T-helper 17 cell (primary cell): ENCODE results near the gene CLDND1. TPM values are rescaled to one million over a fixed set of nuclear protein-coding genes. Genes with fewer than 3 reads are reported as not detected.

ENCODE experiments used
- ATAC-seq: fragments of 150-1000 bp; cut with Tn5 transposase; 2 replicates; pipeline ENCODE4 v1.10.0; 2021; ENCODE audit warnings: mild to moderate bottlenecking, moderate library complexity
- DNase-seq, 3 donors: peaks; one replicate each; pipeline versions ENCODE4 v3.0.0 to v3.0.0-alpha.2; 2020 to 2021
- H3K9me3 ChIP-seq: one replicate; pipeline ENCODE4 v1.7.0; 2013; ENCODE audit warnings: low read length, mild to moderate bottlenecking; ENCODE audit not compliant: control insufficient read depth, poor library complexity, severe bottlenecking
- H3K27ac Mint-ChIP-seq: one replicate; pipeline ENCODE4 v1.8.0; 2022; ENCODE audit warnings: mild to moderate bottlenecking, moderate library complexity, mixed read lengths
- H3K27me3 Mint-ChIP-seq: one replicate; pipeline ENCODE4 v1.8.0; 2022; ENCODE audit warnings: mixed read lengths
- H3K36me3 Mint-ChIP-seq: one replicate; pipeline ENCODE4 v1.8.0; 2022; ENCODE audit warnings: low read depth, mixed read lengths
- H3K4me1 Mint-ChIP-seq: one replicate; pipeline ENCODE4 v1.8.0; 2022; ENCODE audit warnings: mild to moderate bottlenecking, mixed read lengths
- H3K4me3 Mint-ChIP-seq: one replicate; pipeline ENCODE4 v1.8.0; 2022; ENCODE audit warnings: mild to moderate bottlenecking, moderate library complexity, mixed read lengths
- total RNA-seq, 4 donors: library from RNA in 2 of 4; stranded (reverse) in 2 of 4; gene quantifications; one replicate each; pipeline ENCODE4 v1.2.3 and lab custom pipeline; 2022 to 2026

CLDND1 gene
- total RNA-seq, 2 donors from 2014 or later = 195 to 285 TPM

DNA sequence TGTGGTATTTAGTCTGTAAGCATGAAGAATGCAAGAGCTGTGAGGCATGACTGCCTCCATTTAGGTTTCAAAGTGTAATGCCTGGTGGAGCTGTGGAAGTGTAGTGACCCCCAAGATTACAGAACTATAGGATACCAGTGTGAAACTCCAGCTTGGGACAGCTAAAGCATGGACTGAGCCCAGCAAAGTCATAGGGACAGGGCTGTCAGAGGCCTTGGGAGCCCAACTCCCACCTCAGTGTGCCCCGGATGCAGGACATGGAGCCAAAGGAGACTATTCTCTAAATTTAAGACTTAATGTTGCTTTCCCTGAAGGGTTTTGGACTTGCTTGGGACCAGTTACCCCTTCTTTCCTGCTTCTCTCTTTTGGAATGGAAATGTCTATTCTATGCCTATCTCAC is 19.9 kb upstream of the CLDND1 start:
- H3K27me3 Mint-ChIP-seq = no peaks in the 10 kb centered on the region
- peaks cover 10% of the 10 kb centered on the region for H3K4me1 Mint-ChIP-seq
- no peaks in the 10 kb centered on the region for H3K9me3 ChIP-seq
- no peaks in the 10 kb centered on the region for H3K36me3 Mint-ChIP-seq
- DNase-seq (no peak), ATAC-seq (no peak)
- H3K27ac Mint-ChIP-seq = no peak overlapping the region
- no peak overlapping the region for H3K4me3 Mint-ChIP-seq

DNA sequence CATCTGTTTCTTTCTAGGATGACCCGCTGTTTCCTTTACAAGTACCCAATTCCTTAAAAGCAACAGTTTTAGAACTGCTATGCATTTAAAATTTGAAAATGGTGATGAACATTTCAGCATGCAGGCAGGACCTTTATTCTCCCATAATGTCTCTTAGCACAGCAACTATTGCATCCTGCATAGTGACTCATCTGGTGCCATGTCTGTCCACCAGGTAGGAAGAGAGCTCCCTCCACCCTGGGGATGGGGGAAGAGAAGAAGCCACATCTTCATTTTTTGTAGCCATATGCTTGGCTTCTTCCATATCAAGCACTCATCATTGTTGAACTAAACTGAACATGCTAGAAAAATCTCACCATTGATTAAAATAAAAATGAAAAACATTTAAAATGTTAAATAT is 19.0 kb upstream of the CLDND1 start:
- H3K27ac Mint-ChIP-seq = no peak overlapping the region

DNA sequence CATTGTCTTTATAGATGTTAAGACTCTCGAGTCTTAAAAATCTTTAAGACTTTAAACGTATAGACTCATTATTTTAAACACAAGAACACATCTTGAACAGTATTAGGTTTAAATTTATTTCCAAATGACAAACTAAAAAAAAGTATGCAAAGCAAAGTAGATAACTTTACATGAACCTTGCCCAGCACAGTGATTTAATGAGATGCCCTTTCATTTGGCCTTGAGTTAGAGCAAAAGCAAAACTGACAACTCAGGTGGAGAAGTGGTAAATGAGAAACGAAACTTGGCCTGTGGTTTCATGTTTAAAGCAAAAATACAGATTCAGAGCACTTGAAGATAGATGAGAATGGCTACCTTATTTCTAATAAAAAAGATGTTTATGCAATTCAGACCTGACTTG is 17.6 kb upstream of the CLDND1 start:
- peaks cover 4% of the 10 kb centered on the region for H3K4me1 Mint-ChIP-seq
- no peaks in the 10 kb centered on the region for H3K9me3 ChIP-seq
- DNase-seq = no peak
- H3K27ac Mint-ChIP-seq = peak overlapping the region; percentile 73
- H3K4me3 Mint-ChIP-seq = peak overlapping the region; percentile 53
- no peaks in the 10 kb centered on the region for H3K27me3 Mint-ChIP-seq
- no peaks in the 10 kb centered on the region for H3K36me3 Mint-ChIP-seq
- peak; percentile 59 for ATAC-seq

More for the DNA sequence above, 19.0 kb upstream of the CLDND1 start:
- H3K4me1 Mint-ChIP-seq = peaks cover 10% of the 10 kb centered on the region
- no peaks in the 10 kb centered on the region for H3K27me3 Mint-ChIP-seq
- H3K4me3 Mint-ChIP-seq = peak overlapping the region; percentile 47
- no peaks in the 10 kb centered on the region for H3K9me3 ChIP-seq
- ATAC-seq (no peak), DNase-seq (no peak)
- H3K36me3 Mint-ChIP-seq = no peaks in the 10 kb centered on the region

DNA sequence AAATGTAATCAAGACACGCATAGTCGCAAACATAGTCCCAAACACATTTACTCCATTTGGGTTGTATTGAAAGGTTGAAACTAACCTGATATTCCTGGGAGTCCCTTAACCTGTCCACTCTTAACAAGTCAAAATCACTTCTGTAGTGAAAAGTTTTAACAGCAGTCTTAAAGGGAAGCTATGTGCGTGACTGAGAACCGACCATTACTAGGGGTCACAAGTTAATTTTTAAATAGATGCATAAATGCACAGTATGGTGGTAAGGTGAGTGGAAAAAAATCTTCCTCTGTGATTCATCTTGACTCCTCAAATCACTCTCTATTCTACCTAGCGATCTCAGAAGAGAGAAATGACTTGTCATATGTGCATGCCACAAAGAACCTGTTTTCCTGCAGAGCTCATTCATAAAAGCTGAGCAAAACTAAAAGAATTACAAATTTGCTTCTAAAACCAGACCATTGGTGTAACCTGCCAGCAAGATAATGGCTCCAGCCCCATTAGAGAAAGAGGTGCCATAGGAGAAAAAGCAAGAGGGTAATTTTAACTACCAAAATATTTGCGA is 13.8 kb upstream of the CLDND1 start:
- H3K9me3 ChIP-seq = no peaks in the 10 kb centered on the region
- no peaks in the 10 kb centered on the region for H3K27me3 Mint-ChIP-seq
- peaks cover 11% of the 10 kb centered on the region for H3K4me1 Mint-ChIP-seq
- H3K36me3 Mint-ChIP-seq = no peaks in the 10 kb centered on the region
- no peak for DNase-seq
- peak; percentile 39 for ATAC-seq
- H3K27ac Mint-ChIP-seq = peak overlapping the region; percentile 27
- peak overlapping the region; percentile 75 for H3K4me3 Mint-ChIP-seq

DNA sequence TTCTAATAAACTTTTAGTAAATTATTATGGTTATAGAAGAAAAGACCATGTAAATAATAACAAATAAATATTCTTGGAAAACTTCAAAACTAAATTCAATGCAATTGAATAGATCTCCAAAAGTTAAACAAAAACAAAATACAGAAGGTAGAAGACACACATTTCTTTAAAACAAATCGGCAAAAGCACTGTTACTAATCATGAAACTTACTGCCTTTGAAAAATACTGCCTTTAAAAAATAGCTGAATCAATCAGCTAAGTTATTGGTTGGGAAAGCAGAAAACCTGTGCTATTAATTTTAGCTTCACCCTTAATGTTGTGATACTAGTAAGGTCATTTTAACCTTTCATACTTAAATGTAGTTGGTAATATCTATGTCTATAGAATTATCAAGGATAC is 12.0 kb upstream of the CLDND1 start:
- peaks cover 10% of the 10 kb centered on the region for H3K4me1 Mint-ChIP-seq
- ATAC-seq (no peak), DNase-seq (no peak)
- H3K9me3 ChIP-seq = no peaks in the 10 kb centered on the region
- H3K27me3 Mint-ChIP-seq = no peaks in the 10 kb centered on the region
- peak overlapping the region; percentile 80 for H3K27ac Mint-ChIP-seq
- no peak overlapping the region for H3K4me3 Mint-ChIP-seq
- H3K36me3 Mint-ChIP-seq = no peaks in the 10 kb centered on the region

DNA sequence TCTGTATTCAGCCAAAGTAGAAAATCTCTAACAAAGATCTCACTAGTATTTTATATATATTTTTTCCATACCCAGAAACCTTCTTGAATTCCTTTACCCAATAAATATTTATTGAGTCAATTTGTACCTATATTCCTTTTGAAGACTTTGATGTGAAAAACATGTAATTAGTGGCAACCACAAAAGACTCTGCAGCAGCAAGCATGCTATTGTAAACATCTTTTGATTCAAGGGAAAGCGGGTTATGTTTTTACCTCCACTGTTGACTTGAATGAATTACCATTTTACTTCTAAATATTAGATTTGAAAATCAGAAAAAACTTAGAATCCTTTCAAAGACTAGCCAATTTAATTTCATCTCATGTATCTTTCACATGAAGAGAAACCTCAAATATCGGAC is 11.5 kb upstream of the CLDND1 start:
- no peak for DNase-seq
- H3K9me3 ChIP-seq = no peaks in the 10 kb centered on the region
- Mint-ChIP-seq H3K4me3 (no peak overlapping the region), H3K27me3 (no peaks in the 10 kb centered on the region), H3K36me3 (no peaks in the 10 kb centered on the region), H3K27ac (peak overlapping the region; percentile 80), H3K4me1 (peaks cover 10% of the 10 kb centered on the region)
- ATAC-seq = no peak

DNA sequence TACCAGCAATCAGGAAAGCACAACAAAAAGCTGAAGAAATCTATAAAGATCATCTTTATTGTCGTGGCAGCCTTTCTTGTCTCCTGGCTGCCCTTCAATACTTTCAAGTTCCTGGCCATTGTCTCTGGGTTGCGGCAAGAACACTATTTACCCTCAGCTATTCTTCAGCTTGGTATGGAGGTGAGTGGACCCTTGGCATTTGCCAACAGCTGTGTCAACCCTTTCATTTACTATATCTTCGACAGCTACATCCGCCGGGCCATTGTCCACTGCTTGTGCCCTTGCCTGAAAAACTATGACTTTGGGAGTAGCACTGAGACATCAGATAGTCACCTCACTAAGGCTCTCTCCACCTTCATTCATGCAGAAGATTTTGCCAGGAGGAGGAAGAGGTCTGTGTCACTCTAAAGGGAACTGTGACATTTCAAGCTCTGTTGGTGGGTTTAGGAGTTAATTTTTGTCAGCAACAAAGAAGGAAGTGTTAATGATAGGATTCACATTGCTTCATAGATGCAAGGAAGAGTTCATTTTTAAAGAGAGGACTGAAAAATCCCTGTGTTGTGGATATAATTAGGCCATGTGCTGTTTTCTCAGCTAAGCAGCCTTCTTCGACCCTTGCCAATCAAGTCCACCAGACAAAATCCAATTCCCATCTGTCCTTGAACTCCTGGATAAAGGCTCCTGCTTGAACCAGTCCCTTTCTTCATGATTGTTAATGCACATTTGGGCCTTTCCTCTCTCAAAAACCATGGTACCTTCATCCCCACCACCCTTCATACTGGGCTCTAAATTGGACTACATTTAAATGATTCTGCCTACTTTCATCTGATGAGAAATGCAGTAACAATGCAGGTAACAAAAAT is 10.2 kb upstream of the CLDND1 start:
- Mint-ChIP-seq H3K27ac (peak overlapping the region; percentile 80), H3K4me3 (peak overlapping the region; percentile 82), H3K36me3 (no peaks in the 10 kb centered on the region), H3K27me3 (no peaks in the 10 kb centered on the region), H3K4me1 (peaks cover 10% of the 10 kb centered on the region)
- ATAC-seq = no peak
- no peaks in the 10 kb centered on the region for H3K9me3 ChIP-seq
- no peak for DNase-seq

DNA sequence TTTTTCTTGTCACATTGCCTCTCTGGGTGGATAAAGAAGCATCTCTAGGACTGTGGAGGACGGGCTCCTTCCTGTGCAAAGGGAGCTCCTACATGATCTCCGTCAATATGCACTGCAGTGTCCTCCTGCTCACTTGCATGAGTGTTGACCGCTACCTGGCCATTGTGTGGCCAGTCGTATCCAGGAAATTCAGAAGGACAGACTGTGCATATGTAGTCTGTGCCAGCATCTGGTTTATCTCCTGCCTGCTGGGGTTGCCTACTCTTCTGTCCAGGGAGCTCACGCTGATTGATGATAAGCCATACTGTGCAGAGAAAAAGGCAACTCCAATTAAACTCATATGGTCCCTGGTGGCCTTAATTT is 9.6 kb upstream of the CLDND1 start:
- H3K4me3 Mint-ChIP-seq = peak overlapping the region; percentile 82
- H3K9me3 ChIP-seq = no peaks in the 10 kb centered on the region
- H3K27me3 Mint-ChIP-seq = no peaks in the 10 kb centered on the region
- peaks cover 10% of the 10 kb centered on the region for H3K4me1 Mint-ChIP-seq
- ATAC-seq (peak; percentile 41), DNase-seq (no peak)
- no peaks in the 10 kb centered on the region for H3K36me3 Mint-ChIP-seq
- H3K27ac Mint-ChIP-seq = peak overlapping the region; percentile 80

DNA sequence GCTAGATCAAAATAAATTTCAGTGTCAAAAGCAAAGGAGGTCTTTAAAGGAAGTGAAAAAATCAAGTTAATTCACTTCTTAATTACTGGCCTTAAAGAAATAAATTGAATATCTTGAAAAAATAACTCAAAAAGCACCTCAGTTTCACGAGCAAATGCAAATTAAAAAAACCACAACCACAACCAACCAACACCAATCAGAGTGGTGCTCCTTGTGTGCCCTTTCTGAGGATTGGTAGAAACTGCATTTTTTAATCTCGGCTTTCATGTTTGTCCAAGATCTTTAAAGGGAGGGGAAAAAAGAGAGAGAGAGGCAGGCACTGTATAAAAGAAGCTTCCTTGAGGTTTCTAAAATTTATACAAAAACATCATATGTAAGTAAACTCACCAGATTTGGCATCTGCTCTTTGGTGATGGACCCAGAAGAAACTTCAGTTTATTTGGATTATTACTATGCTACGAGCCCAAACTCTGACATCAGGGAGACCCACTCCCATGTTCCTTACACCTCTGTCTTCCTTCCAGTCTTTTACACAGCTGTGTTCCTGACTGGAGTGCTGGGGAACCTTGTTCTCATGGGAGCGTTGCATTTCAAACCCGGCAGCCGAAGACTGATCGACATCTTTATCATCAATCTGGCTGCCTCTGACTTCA is 9.0 kb upstream of the CLDND1 start, which contains the start of gene GPR15:
TSS of gene GPR15 (plus strand) at position 357 of the 653 bp plus-strand sequence. CDS start at position 413, 56 bp downstream.
- H3K9me3 ChIP-seq = no peaks in the 10 kb centered on the region

DNA sequence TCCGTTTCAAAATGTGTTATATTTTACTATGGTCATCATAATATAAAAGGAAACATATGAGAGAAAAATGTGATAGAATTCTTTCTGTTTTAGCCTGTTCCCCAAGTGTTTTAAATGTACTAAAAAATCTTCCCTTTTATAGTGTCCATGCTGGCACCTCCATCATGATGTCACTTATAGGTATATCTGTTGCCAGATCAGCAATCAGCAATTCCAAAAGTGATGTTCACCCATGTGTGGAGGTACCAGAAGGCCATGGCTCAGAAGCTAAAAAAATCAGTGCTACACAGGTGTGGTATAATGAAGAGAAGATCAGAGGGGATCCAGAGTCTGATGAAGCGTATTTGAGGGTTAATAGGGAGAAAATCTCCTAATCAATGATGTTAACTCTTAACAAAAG is 8.0 kb upstream of the CLDND1 start:
- Mint-ChIP-seq H3K27ac (peak overlapping the region; percentile 45), H3K27me3 (no peaks in the 10 kb centered on the region), H3K4me1 (peaks cover 10% of the 10 kb centered on the region), H3K36me3 (no peaks in the 10 kb centered on the region), H3K4me3 (peak overlapping the region; percentile 5)
- H3K9me3 ChIP-seq = no peaks in the 10 kb centered on the region
- DNase-seq (no peak), ATAC-seq (no peak)

More for the DNA sequence above, 9.0 kb upstream of the CLDND1 start, which contains the start of gene GPR15:
- ATAC-seq (peak; percentile 79), DNase-seq (no peak)
- H3K27me3 Mint-ChIP-seq = no peaks in the 10 kb centered on the region
- peak within 1 kb of the TSS; percentile 82 for H3K4me3 Mint-ChIP-seq
- peaks cover 10% of the 10 kb centered on the region for H3K4me1 Mint-ChIP-seq
- peak within 1 kb of the TSS; percentile 80 for H3K27ac Mint-ChIP-seq
- no peaks in the 10 kb centered on the region for H3K36me3 Mint-ChIP-seq

DNA sequence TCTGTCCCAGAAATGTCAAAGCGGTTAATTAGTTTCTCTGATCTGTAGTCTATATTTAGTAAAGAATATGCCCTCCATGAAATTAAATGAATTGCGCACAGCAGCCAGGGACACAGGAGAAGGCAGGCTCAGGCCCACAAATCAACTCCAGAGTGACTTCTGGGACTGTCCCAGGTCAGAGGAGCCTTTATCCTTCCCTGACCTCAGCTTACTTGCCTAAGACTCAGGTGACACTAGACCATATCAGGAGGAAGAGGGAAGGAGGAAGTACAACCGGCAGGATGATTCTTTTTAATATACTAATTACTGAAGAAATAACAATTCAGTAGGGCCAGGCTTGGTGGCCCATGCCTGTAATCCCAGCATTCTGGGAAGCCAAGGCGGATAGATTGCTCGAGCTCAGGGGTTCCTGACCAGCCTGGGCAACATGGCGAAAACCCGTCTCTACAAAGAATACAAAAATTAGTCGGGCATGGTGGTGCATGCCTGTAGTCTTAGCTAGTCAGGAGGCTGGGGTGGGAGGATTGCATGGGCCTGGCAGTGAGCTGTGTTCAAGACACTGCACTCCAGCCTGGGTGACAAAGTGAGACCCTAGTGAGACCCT is 7.3 kb upstream of the CLDND1 start:
- Mint-ChIP-seq H3K4me3 (no peak overlapping the region), H3K27ac (peak overlapping the region; percentile 45)

DNA sequence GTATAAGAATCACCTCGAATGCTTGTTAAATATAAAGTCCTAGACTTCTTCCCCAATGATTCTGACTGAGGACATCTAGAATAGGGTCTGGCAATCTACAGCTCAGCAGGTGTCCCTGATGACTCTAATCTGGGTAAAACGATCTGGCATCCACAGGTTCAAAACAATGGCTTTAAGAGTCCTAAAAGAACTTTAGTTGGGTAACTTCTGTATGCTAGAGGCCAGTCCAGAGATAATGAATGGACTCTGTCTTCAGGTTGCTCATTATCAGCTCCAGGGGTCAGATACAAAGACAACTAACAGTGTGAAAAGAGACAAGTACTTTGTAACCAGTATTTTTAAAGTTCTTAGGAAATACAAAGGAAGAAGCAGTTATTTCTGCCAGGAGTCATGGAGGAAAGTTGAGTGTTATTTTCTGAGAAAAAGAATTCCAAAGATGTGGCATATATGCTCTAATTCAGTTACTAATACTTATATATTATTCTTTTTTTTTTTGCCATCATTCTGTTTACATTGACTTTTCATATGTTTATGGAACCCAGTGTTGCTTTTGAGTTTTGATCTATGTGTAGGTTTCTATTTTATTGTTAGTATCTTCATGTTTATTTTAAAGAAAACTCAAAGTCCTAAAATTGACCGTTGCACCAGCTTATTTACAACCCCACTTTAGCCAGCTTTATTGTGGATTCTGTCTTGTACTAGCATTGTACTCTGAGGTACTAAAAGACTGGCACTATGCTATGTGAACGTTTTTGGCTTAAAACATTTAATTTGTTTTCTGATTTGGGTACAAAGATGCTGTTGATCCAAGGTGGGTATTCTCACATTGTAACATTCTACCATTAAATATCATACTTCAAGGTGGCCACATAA is 6.0 kb upstream of the CLDND1 start:
- peak overlapping the region; percentile 39 for H3K27ac Mint-ChIP-seq

More for the DNA sequence above, 7.3 kb upstream of the CLDND1 start:
- Mint-ChIP-seq H3K4me1 (peaks cover 10% of the 10 kb centered on the region), H3K36me3 (no peaks in the 10 kb centered on the region), H3K27me3 (no peaks in the 10 kb centered on the region)
- ATAC-seq (no peak), DNase-seq (no peak)
- no peaks in the 10 kb centered on the region for H3K9me3 ChIP-seq

More for the DNA sequence above, 6.0 kb upstream of the CLDND1 start:
- Mint-ChIP-seq H3K27me3 (no peaks in the 10 kb centered on the region), H3K4me3 (no peak overlapping the region), H3K4me1 (peaks cover 10% of the 10 kb centered on the region), H3K36me3 (no peaks in the 10 kb centered on the region)
- DNase-seq (no peak), ATAC-seq (no peak)
- no peaks in the 10 kb centered on the region for H3K9me3 ChIP-seq
